K562 (cell line): ENCODE data around the gene COL1A1. TPM values are rescaled to one million over a fixed set of nuclear protein-coding genes. Genes with fewer than 3 reads are reported as not detected.

Experiments
- E2F6 ChIP-seq, 2 experiments: IDR thresholded peaks; 2 replicates each; pipeline ENCODE4 v1.6.1; 2011; ENCODE audit warnings: borderline replicate concordance in 1 of 2, control low read depth in 1 of 2, low read depth in 1 of 2, low read length in 1 of 2, mild to moderate bottlenecking in 1 of 2, mixed read lengths in 1 of 2, moderate library complexity in 1 of 2; ENCODE audit not compliant: insufficient read depth in 1 of 2, insufficient read length in 1 of 2, poor library complexity in 1 of 2, severe bottlenecking in 1 of 2; ENCODE audit errors: extremely low read depth in 1 of 2
- ELF2 ChIP-seq: fragments of 250-450 bp; sonication (Bioruptor Pico); IDR thresholded peaks from 2 replicates; pipeline ENCODE4 v1.5.0; 2021; ENCODE audit warnings: mild to moderate bottlenecking
- GABPA ChIP-seq: fragments of 200-800 bp; sonication (Bioruptor generic); conservative IDR thresholded peaks from 2 replicates; pipeline ENCODE4 v1.6.1; 2016; ENCODE audit warnings: low read depth, missing genetic modification characterization, missing compliant biosample characterization
- L3MBTL2 ChIP-seq: fragments of 450-650 bp; IDR thresholded peaks from 2 replicates; pipeline ENCODE4 v1.6.1; 2016; ENCODE audit warnings: mild to moderate bottlenecking, moderate library complexity
- MAX ChIP-seq: sonication (generic); formaldehyde crosslinking; IDR thresholded peaks from 2 replicates; pipeline ENCODE4 v1.9.0; 2022; ENCODE audit warnings: mild to moderate bottlenecking, missing genetic modification reagents
- POLR2AphosphoS2 ChIP-seq: IDR thresholded peaks from 2 replicates; pipeline ENCODE4 v1.6.1; 2012; ENCODE audit warnings: low read length, improper control_type of control experiment
- RB1 ChIP-seq: fragments of 450-650 bp; IDR thresholded peaks from 2 replicates; pipeline ENCODE4 v1.6.1; 2017; ENCODE audit warnings: low read depth, mild to moderate bottlenecking
- RBM14 ChIP-seq: fragments of 200-400 bp; formaldehyde crosslinking; IDR thresholded peaks from 2 replicates; pipeline ENCODE4 v1.6.1; 2018; ENCODE audit warnings: low read depth, mild to moderate bottlenecking, low read length, moderate library complexity, borderline replicate concordance; ENCODE audit not compliant: insufficient read depth
- RCOR1 ChIP-seq, 2 experiments: IDR thresholded peaks; 2 replicates each; pipeline ENCODE4 v1.6.1; 2012; ENCODE audit warnings: low read depth in 2 of 2, low read length in 2 of 2, borderline replicate concordance in 1 of 2, improper control_type of control experiment in 1 of 2
- SMARCA5 ChIP-seq: fragments of 450-650 bp; IDR thresholded peaks from 2 replicates; pipeline ENCODE4 v1.6.1; 2016
- USF2 ChIP-seq: sonication (generic); formaldehyde crosslinking; IDR thresholded peaks from 2 replicates; pipeline ENCODE4 v1.5.0; 2020; ENCODE audit warnings: missing genetic modification reagents
- ZFPM2 ChIP-seq: fragments of 250-450 bp; sonication (Bioruptor Pico); IDR thresholded peaks from 2 replicates; pipeline ENCODE4 v1.5.1; 2022; ENCODE audit warnings: mild to moderate bottlenecking
- ZNF23 ChIP-seq: fragments of 250-450 bp; sonication (Bioruptor Pico); IDR thresholded peaks from 2 replicates; pipeline ENCODE4 v1.4.0; 2020; ENCODE audit warnings: mild to moderate bottlenecking
- ZNF318 ChIP-seq, 2 experiments: fragments of 450-650 bp; IDR thresholded peaks; 2 replicates each; pipeline ENCODE4 v1.6.1; 2016; ENCODE audit warnings: mild to moderate bottlenecking in 2 of 2, borderline replicate concordance in 1 of 2, low read depth in 1 of 2, moderate library complexity in 1 of 2
- ZNF699 ChIP-seq: fragments of 250-450 bp; sonication (Bioruptor Pico); IDR thresholded peaks from 2 replicates; pipeline ENCODE4 v1.8.0; 2021; ENCODE audit warnings: mild to moderate bottlenecking, moderate library complexity; ENCODE audit not compliant: insufficient replicate concordance
- polyA plus RNA-seq, 8 experiments: library from polyadenylated mRNA; depleted of rRNA in 4 of 8; stranded (reverse) in 5 of 8; unstranded in 3 of 8; fragments of >200 nt; fragmentation: Nextera tagmentation in 2 of 8; fragmentation: Illumina TruSeq in 1 of 8; extraction: Ambion mirVana in 2 of 8; extraction: Trizol in 1 of 8; gene quantifications; 2 replicates each; pipeline versions ENCODE4 v1.2.1 to v1.2.3, GENCODE V29; 2011 to 2014; ENCODE audit warnings: inconsistent platforms in 1 of 8, missing spikeins in 1 of 8
- total RNA-seq, 7 experiments: library from RNA; depleted of rRNA in 6 of 7; stranded (reverse); fragments of >200 nt in 6 of 7; fragmentation: Illumina TruSeq in 2 of 7; extraction: Trizol in 2 of 7; gene quantifications; 2 replicates each; pipeline versions ENCODE4 v1.2.1 to v1.2.3, GENCODE V29; 2011 to 2021; ENCODE audit warnings: low replicate concordance in 1 of 7

COL1A1 gene
- total and polyA plus RNA-seq, 9 of the 15 experiments (the other 6 are each of a cell fraction or from before 2014, with no cell fraction given) = 0.04 to 3.4 (median 0.18) TPM

GRCh38 chr17:50149417-50150353 is 51.7 kb downstream of the COL1A1 start (continued):
- 0 out of 2 replicates have a peak, but pooled peaks have one; percentile 20 for TF ChIP-seq RBM14
- TF ChIP-seq L3MBTL2 = peak; percentile 79
- TF ChIP-seq USF2 (CRISPR knock-in tag) = no peak
- no peak for TF ChIP-seq ZFPM2
- TF ChIP-seq ZNF23 (CRISPR knock-in tag) = no peak
- no peak for TF ChIP-seq ZNF699 (CRISPR knock-in tag)
- TF ChIP-seq ZNF318 (IDR thresholded peaks at IDR 0.05; ENCODE audit: borderline replicate concordance in 1 of 2, low read depth in 1 of 2) = no peak
- peak; percentile 76 for TF ChIP-seq GABPA
- TF ChIP-seq RCOR1 (IDR thresholded peaks at IDR 0.05; ENCODE audit: borderline replicate concordance in 1 of 2, low read depth in 2 of 2, low read length in 2 of 2) = 0 out of 4 replicates have a peak, but pooled peaks of 1 of the 2 experiments have one; percentile 10
- TF ChIP-seq MAX (CRISPR knock-in tag) = 0 out of 2 replicates have a peak, but pooled peaks have one; percentile 16
- peak; percentile 49; the same call in 1 of the 2 replicates for TF ChIP-seq RB1
- peak; percentile 19; the same call in 1 of the 2 replicates for TF ChIP-seq ELF2 (CRISPR knock-in tag)
- TF ChIP-seq POLR2AphosphoS2 = no peak
- TF ChIP-seq SMARCA5 = no peak
- peak; percentile 65 to 80 for TF ChIP-seq E2F6 (IDR thresholded peaks at IDR 0.05; ENCODE audit: borderline replicate concordance in 1 of 2, extremely low read depth in 1 of 2, insufficient read depth in 1 of 2, insufficient read length in 1 of 2, low read depth in 1 of 2, low read length in 1 of 2, poor library complexity in 1 of 2, severe bottlenecking in 1 of 2)
